HepG2 (cell line): Measurements from ENCODE around the gene GRAMD2A. TPM values are rescaled to one million over a fixed set of nuclear protein-coding genes. Genes with fewer than 3 reads are reported as not detected.

Experiments
- ATAC-seq: fragments of 200-7000 bp; cut with Tn5 transposase; 3 replicates; pipeline ENCODE4 v1.9.1; 2020; ENCODE audit warnings: mild to moderate bottlenecking, moderate library complexity
- BruUV-seq: library from RNA; stranded (reverse); fragments of 400-500 nt; replicated peaks from 2 replicates; lab custom pipeline; 2021; lab: Mats Ljungman, UMichigan
- CTCF ChIA-PET: fragments of 300-600 bp; formaldehyde crosslinking; extraction: SDS; loops from one replicate; lab custom pipeline; 2021; ENCODE audit warnings: low total read pairs, inconsistent platforms, low intra/inter-chr PET ratio; lab: Yijun Ruan, JAX
- POLR2A ChIA-PET: fragments of 350-600 bp; sonication (Branson Sonifier 250); formaldehyde crosslinking; loops from one replicate; lab custom pipeline; 2020; ENCODE audit warnings: antibody characterized with exemption, inconsistent platforms; lab: Yijun Ruan, JAX
- DNase-seq: peaks from one replicate; pipeline ENCODE4 v3.0.0-alpha.2; 2015; ENCODE audit warnings: low spot score
- FAIRE-seq: peaks from 3 replicates; lab custom pipeline; 2011; peaks lifted over from hg19 to GRCh38; lab: Jason Lieb, UNC
- H2AFZ ChIP-seq: one replicate; pipeline ENCODE4 v1.6.1; 2011; ENCODE audit warnings: low read length, inconsistent platforms
- H3K27ac ChIP-seq: fragments of 300-600 bp; 3 replicates; pipeline ENCODE4 v1.8.0; 2011; ENCODE audit warnings: mixed run types, mild to moderate bottlenecking, mixed read lengths, low read length, inconsistent platforms; ENCODE audit not compliant: insufficient read depth; ENCODE audit errors: extremely low read length
- H3K27me3 ChIP-seq, 2 experiments: fragments of 200-600 bp in 1 of 2; 2 replicates in 1 of 2; 3 replicates in 1 of 2; pipeline versions ENCODE4 v1.6.0 to v1.8.0; 2011; ENCODE audit warnings: low read length in 2 of 2, mild to moderate bottlenecking in 2 of 2, moderate library complexity in 2 of 2, inconsistent platforms in 1 of 2; ENCODE audit not compliant: insufficient read depth in 2 of 2, control insufficient read depth in 1 of 2
- H3K36me3 ChIP-seq, 2 experiments: fragments of 200-600 bp in 1 of 2; replicated peaks in 1 of 2; 2 replicates in 1 of 2; 3 replicates in 1 of 2; pipeline versions ENCODE4 v1.5.1 to v1.8.0; 2011; ENCODE audit warnings: low read length in 2 of 2, inconsistent platforms in 1 of 2; ENCODE audit not compliant: insufficient read depth in 2 of 2, control insufficient read depth in 1 of 2
- H3K4me1 ChIP-seq: 2 replicates; pipeline ENCODE4 v1.5.1; 2012; ENCODE audit warnings: low read length, inconsistent platforms; ENCODE audit not compliant: insufficient read depth
- H3K4me2 ChIP-seq: 2 replicates; pipeline ENCODE4 v1.6.0; 2011; ENCODE audit warnings: low read depth, low read length, inconsistent platforms
- H3K4me3 ChIP-seq, 3 experiments: fragments of 200-600 bp in 1 of 3; sonication (generic), shearing (Covaris generic) in 1 of 3; replicated peaks in 1 of 3; 2 replicates each; pipeline ENCODE4 v1.5.1; 2011 to 2016; ENCODE audit warnings: low read length in 3 of 3, inconsistent platforms in 2 of 3, low read depth in 2 of 3, mild to moderate bottlenecking in 2 of 3, control low read depth in 1 of 3, mixed read lengths in 1 of 3; ENCODE audit not compliant: insufficient read depth in 1 of 3
- H3K79me2 ChIP-seq: one replicate; pipeline ENCODE4 v1.6.1; 2011; ENCODE audit warnings: low read length, inconsistent platforms; ENCODE audit not compliant: insufficient read depth
- H3K9ac ChIP-seq: 2 replicates; pipeline ENCODE4 v1.6.0; 2011; ENCODE audit warnings: mild to moderate bottlenecking, low read depth, low read length, inconsistent platforms; ENCODE audit not compliant: insufficient read depth
- H3K9me3 ChIP-seq: 2 replicates; pipeline ENCODE4 v1.5.1; 2012; ENCODE audit warnings: mild to moderate bottlenecking, low read length
- H4K20me1 ChIP-seq: 2 replicates; pipeline ENCODE4 v1.6.0; 2011; ENCODE audit warnings: inconsistent platforms, mild to moderate bottlenecking, low read length, moderate library complexity; ENCODE audit not compliant: insufficient read depth
- AGO1 ChIP-seq: fragments of 200-400 bp; formaldehyde crosslinking; IDR thresholded peaks from 2 replicates; pipeline ENCODE4 v1.6.1; 2017; ENCODE audit warnings: mild to moderate bottlenecking, low read depth, low read length, moderate library complexity; ENCODE audit not compliant: poor library complexity, severe bottlenecking
- E2F2 ChIP-seq: sonication (generic); formaldehyde crosslinking; IDR thresholded peaks from 2 replicates; pipeline ENCODE4 v1.4.0; 2020; ENCODE audit warnings: missing genetic modification reagents, borderline replicate concordance
- FOXA3 ChIP-seq: IDR thresholded peaks from 2 replicates; pipeline ENCODE4 v1.6.1; 2016; ENCODE audit warnings: missing genetic modification reagents, missing compliant biosample characterization
- KDM2A ChIP-seq: sonication (generic); formaldehyde crosslinking; IDR thresholded peaks from 2 replicates; pipeline ENCODE4 v1.4.0; 2020; ENCODE audit warnings: low read depth, missing genetic modification reagents, borderline replicate concordance
- KDM5A ChIP-seq: fragments of 200-600 bp; sonication (generic); IDR thresholded peaks from 2 replicates; pipeline ENCODE4 v1.7.0; 2018; ENCODE audit warnings: antibody characterized with exemption, mild to moderate bottlenecking, low read length, borderline replicate concordance
- KMT2A ChIP-seq: sonication (generic); formaldehyde crosslinking; IDR thresholded peaks from 2 replicates; pipeline ENCODE4 v1.4.0; 2020; ENCODE audit warnings: missing genetic modification reagents
- PLRG1 ChIP-seq: fragments of 450-650 bp; conservative IDR thresholded peaks from 2 replicates; pipeline ENCODE4 v1.6.1; 2016
- PPARG ChIP-seq: conservative IDR thresholded peaks from 2 replicates; pipeline ENCODE4 v1.6.1; 2016; ENCODE audit warnings: missing biosample characterization, missing genetic modification reagents
- RBFOX2 ChIP-seq: fragments of 200-400 bp; formaldehyde crosslinking; IDR thresholded peaks from 2 replicates; pipeline ENCODE4 v1.6.1; 2017; ENCODE audit warnings: low read depth, mild to moderate bottlenecking, low read length
- XBP1 ChIP-seq: sonication (generic); formaldehyde crosslinking; IDR thresholded peaks from 2 replicates; pipeline ENCODE4 v1.5.0; 2020; ENCODE audit warnings: missing genetic modification reagents
- ZBTB38 ChIP-seq: sonication (generic); formaldehyde crosslinking; IDR thresholded peaks from 2 replicates; pipeline ENCODE4 v1.5.1; 2020; ENCODE audit warnings: mild to moderate bottlenecking, missing genetic modification reagents
- ZNF124 ChIP-seq: sonication (generic); formaldehyde crosslinking; IDR thresholded peaks from 2 replicates; pipeline ENCODE4 v1.4.0; 2020; ENCODE audit warnings: missing genetic modification reagents
- ZNF138 ChIP-seq: sonication (generic); formaldehyde crosslinking; IDR thresholded peaks from 2 replicates; pipeline ENCODE4 v1.5.0; 2020; ENCODE audit warnings: mild to moderate bottlenecking, low read depth, missing genetic modification reagents
- ZNF251 ChIP-seq: sonication (generic); formaldehyde crosslinking; IDR thresholded peaks from 2 replicates; pipeline ENCODE4 v1.9.0; 2021; ENCODE audit warnings: mild to moderate bottlenecking, missing genetic modification reagents
- ZNF317 ChIP-seq: sonication (generic); formaldehyde crosslinking; IDR thresholded peaks from 2 replicates; pipeline ENCODE4 v1.5.0; 2020; ENCODE audit warnings: mild to moderate bottlenecking, missing genetic modification reagents
- WGBS: methylation state at CpG from one replicate; pipeline ENCODE4 v1.1.6; 2017; ENCODE audit warnings: low lambda C conversion rate; 5-methylcytosine and 5-hydroxymethylcytosine counted together
- in situ Hi-C: cut with HindIII; loops from 2 replicates; pipeline ENCODE4 v1.10.0; 2017; ENCODE audit warnings: low pct_unique_long_range_greater_than_20kb; ENCODE audit not compliant: extremely low pct_ligation_motif_present
- intact Hi-C: fragments of 100-400 bp; cut with micrococcal nuclease; formaldehyde crosslinking; loops from one replicate; pipeline ENCODE4 v1.10.0; 2022; ENCODE audit not compliant: unreplicated experiment
- polyA plus RNA-seq, 8 experiments: library from polyadenylated mRNA; depleted of rRNA in 3 of 8; stranded (reverse) in 7 of 8; unstranded in 1 of 8; fragments of >200 nt; fragmentation: Illumina TruSeq in 4 of 8; extraction: Trizol in 4 of 8; gene quantifications; 2 replicates each; pipeline versions ENCODE4 v1.2.1 to v1.2.3, GENCODE V29; 2011 to 2016; ENCODE audit warnings: low read depth in 4 of 8, missing spikeins in 1 of 8, mixed read lengths in 1 of 8; ENCODE audit not compliant: insufficient read depth in 1 of 8
- total RNA-seq, 5 experiments: library from RNA; depleted of rRNA; stranded (reverse); fragments of >200 nt; fragmentation: Illumina TruSeq; extraction: Trizol; gene quantifications; 2 replicates each; pipeline ENCODE4 v1.2.3, GENCODE V29; 2016; ENCODE audit warnings: low read depth in 1 of 5
- TF ChIP-seq, protein P1 (sequence below): sonication (generic); formaldehyde crosslinking; IDR thresholded peaks from 2 replicates; pipeline ENCODE4 v1.4.0; 2020; ENCODE audit warnings: missing genetic modification reagents, borderline replicate concordance
- TF ChIP-seq, protein P2 (sequence below): sonication (generic); formaldehyde crosslinking; IDR thresholded peaks from 2 replicates; pipeline ENCODE4 v1.5.1; 2020; ENCODE audit warnings: missing genetic modification reagents, mild to moderate bottlenecking, borderline replicate concordance

Gene GRAMD2A
- total and polyA plus RNA-seq, 2 of the 13 experiments (the other 11 are each of a cell fraction or from before 2014, with no cell fraction given), result 0.04 TPM; not detected in 1

DNA sequence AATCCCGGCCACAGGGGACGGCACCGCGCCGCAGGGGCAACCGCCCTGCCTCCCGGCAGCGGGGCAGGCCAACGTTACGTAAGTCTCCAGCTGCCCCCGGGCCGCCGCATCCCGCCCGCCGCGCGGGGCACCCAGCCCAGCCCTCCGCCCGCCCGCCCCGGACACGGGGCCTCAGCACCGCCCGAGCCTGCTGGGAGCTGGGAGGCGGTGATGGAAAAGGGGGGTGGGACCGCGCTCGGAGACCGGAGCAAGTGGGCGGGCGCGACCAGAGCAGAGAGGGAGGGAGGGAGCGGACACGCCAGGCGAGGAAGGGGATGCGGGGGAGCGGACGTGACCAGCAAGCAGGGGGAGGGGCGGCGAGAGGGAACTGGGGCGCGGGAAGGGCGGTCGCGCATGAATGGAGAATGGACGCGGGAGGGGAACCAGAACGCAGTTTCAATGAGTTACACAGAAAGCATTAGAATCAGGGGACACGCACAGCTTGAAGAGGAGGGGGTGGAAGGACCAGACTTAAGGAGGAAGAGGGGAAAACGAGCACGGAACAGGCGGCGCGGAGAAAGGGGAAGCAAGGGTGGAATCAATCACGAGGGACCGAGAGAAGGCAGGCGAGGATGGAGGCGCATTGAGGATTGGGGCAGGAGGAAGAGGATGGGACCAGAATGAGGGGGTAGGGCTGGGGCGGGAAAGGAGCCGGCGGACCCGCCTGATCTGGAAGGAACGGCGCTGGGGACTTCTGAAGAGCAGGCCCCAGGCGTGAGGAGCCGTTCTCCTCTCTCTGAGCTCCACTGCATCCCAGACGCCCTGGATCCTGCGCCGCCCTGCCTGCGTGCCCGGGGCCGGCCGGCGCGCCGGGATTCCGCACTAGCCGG is 32.8 kb upstream of the GRAMD2A start:
- ChIA-PET CTCF (no interaction called here), POLR2A (interaction anchor here (0.6 to 3.1 kb wide), 13 partner anchors 11 to 742 kb away, joined by 3 to 33 read pairs (median 5); partner anchors contain the start of genes BBS4, GRAMD2A, HEXA and HIGD2B)
- Histone ChIP-seq H3K27me3 (no peaks in the 10 kb centered on the region; a peak in 1 of 5 replicates), H3K9me3 (no peaks in the 10 kb centered on the region), H3K79me2 (peaks cover 59% of the 10 kb centered on the region), H3K4me3 (peak overlapping the region; percentile 81 to 99 (median 96)), H3K4me1 (peaks cover 62% of the 10 kb centered on the region), H2AFZ (no peak overlapping the region), H3K9ac (peak overlapping the region; percentile 94), H3K4me2 (peak overlapping the region; percentile 93), H3K36me3 (peaks cover 0 to 5% of the 10 kb centered on the region in 2 experiments; a peak in 1 of 5 replicates), H4K20me1 (peaks cover 36% of the 10 kb centered on the region), H3K27ac (peak overlapping the region; percentile 77)
- under 1% methylated on average over 43 of the region's 79 CpGs for WGBS
- no TSS peak for BruUV-seq
- intact Hi-C loops, result loop anchor here (1.0 to 2.0 kb wide), 3 partner anchors 32 to 120 kb away; no protein-coding TSS in a partner anchor
- peak; percentile 70 for ATAC-seq
- in situ Hi-C loops, result no loop called here
- DNase-seq, result peak; percentile 81
- no peak for FAIRE-seq
- TF ChIP-seq ZNF251, result no peak
- no peak for TF ChIP-seq PLRG1
- no peak for TF ChIP-seq AGO1
- TF ChIP-seq ZNF317 (CRISPR knock-in tag), result no peak; the same call in 1 of the 2 replicates
- no peak; the same call in 1 of the 2 replicates for TF ChIP-seq RBFOX2
- no peak for TF ChIP-seq E2F2
- TF ChIP-seq FOXA3, result no peak
- TF ChIP-seq ZBTB38 (CRISPR knock-in tag), result no peak
- TF ChIP-seq, protein P1, sequence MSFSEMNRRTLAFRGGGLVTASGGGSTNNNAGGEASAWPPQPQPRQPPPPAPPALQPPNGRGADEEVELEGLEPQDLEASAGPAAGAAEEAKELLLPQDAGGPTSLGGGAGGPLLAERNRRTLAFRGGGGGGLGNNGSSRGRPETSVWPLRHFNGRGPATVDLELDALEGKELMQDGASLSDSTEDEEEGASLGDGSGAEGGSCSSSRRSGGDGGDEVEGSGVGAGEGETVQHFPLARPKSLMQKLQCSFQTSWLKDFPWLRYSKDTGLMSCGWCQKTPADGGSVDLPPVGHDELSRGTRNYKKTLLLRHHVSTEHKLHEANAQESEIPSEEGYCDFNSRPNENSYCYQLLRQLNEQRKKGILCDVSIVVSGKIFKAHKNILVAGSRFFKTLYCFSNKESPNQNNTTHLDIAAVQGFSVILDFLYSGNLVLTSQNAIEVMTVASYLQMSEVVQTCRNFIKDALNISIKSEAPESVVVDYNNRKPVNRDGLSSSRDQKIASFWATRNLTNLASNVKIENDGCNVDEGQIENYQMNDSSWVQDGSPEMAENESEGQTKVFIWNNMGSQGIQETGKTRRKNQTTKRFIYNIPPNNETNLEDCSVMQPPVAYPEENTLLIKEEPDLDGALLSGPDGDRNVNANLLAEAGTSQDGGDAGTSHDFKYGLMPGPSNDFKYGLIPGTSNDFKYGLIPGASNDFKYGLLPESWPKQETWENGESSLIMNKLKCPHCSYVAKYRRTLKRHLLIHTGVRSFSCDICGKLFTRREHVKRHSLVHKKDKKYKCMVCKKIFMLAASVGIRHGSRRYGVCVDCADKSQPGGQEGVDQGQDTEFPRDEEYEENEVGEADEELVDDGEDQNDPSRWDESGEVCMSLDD (CRISPR knock-in tag), result no peak
- no peak for TF ChIP-seq ZNF124 (CRISPR knock-in tag)
- TF ChIP-seq ZNF138 (CRISPR knock-in tag), result no peak; the same call in 1 of the 2 replicates
- no peak; the same call in 1 of the 2 replicates for TF ChIP-seq KDM2A
- no peak for TF ChIP-seq KDM5A
- no peak for TF ChIP-seq PPARG (CRISPR knock-in tag)
- TF ChIP-seq, protein P2, sequence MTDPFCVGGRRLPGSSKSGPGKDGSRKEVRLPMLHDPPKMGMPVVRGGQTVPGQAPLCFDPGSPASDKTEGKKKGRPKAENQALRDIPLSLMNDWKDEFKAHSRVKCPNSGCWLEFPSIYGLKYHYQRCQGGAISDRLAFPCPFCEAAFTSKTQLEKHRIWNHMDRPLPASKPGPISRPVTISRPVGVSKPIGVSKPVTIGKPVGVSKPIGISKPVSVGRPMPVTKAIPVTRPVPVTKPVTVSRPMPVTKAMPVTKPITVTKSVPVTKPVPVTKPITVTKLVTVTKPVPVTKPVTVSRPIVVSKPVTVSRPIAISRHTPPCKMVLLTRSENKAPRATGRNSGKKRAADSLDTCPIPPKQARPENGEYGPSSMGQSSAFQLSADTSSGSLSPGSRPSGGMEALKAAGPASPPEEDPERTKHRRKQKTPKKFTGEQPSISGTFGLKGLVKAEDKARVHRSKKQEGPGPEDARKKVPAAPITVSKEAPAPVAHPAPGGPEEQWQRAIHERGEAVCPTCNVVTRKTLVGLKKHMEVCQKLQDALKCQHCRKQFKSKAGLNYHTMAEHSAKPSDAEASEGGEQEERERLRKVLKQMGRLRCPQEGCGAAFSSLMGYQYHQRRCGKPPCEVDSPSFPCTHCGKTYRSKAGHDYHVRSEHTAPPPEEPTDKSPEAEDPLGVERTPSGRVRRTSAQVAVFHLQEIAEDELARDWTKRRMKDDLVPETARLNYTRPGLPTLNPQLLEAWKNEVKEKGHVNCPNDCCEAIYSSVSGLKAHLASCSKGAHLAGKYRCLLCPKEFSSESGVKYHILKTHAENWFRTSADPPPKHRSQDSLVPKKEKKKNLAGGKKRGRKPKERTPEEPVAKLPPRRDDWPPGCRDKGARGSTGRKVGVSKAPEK (CRISPR knock-in tag), result no peak
- 0 out of 2 replicates have a peak, but pooled peaks have one; percentile 20 for TF ChIP-seq KMT2A
- no peak for TF ChIP-seq XBP1 (CRISPR knock-in tag)
